Calu3 (cell line): ENCODE data around the gene ZBED4. TPM values are rescaled to one million over a fixed set of nuclear protein-coding genes. Genes with fewer than 3 reads are reported as not detected.

Source experiments
- BruUV-seq: library from RNA; stranded (reverse); fragments of 400-500 nt; replicated peaks from 2 replicates; lab custom pipeline; 2021; lab: Mats Ljungman, UMichigan
- CTCF ChIA-PET: fragments of 300-600 bp; sonication (Branson Sonifier 250); formaldehyde crosslinking; loops from one replicate; lab custom pipeline; 2022; ENCODE audit warnings: antibody characterized with exemption; lab: Charles Lee
- DNase-seq: peaks from one replicate; pipeline ENCODE4 v3.0.0; 2022
- H3K27ac Mint-ChIP-seq: one replicate; pipeline ENCODE4 v1.8.0; 2022; ENCODE audit warnings: mixed read lengths; ENCODE audit not compliant: unreplicated experiment
- H3K27me3 Mint-ChIP-seq: one replicate; pipeline ENCODE4 v1.8.0; 2022; ENCODE audit warnings: mixed read lengths; ENCODE audit not compliant: unreplicated experiment
- H3K36me3 Mint-ChIP-seq: one replicate; pipeline ENCODE4 v1.8.0; 2022; ENCODE audit warnings: mild to moderate bottlenecking, moderate library complexity, mixed read lengths; ENCODE audit not compliant: insufficient read depth, unreplicated experiment
- H3K4me1 Mint-ChIP-seq: one replicate; pipeline ENCODE4 v1.8.0; 2022; ENCODE audit warnings: mild to moderate bottlenecking, low read depth, mixed read lengths; ENCODE audit not compliant: unreplicated experiment
- H3K4me3 Mint-ChIP-seq: one replicate; pipeline ENCODE4 v1.8.0; 2022; ENCODE audit warnings: mild to moderate bottlenecking, low read depth, moderate library complexity, mixed read lengths; ENCODE audit not compliant: unreplicated experiment
- H3K9me3 Mint-ChIP-seq: one replicate; pipeline ENCODE4 v1.8.0; 2022; ENCODE audit warnings: low read depth, mixed read lengths; ENCODE audit not compliant: unreplicated experiment
- CTCF ChIP-seq: fragments of 200-600 bp; IDR thresholded peaks from one replicate; pipeline ENCODE4 v1.8.0; 2022; ENCODE audit warnings: antibody characterized with exemption; ENCODE audit not compliant: unreplicated experiment
- intact Hi-C: fragments of 100-400 bp; cut with micrococcal nuclease; formaldehyde crosslinking; loops from one replicate; pipeline ENCODE4 v1.10.0; 2022; ENCODE audit not compliant: unreplicated experiment
- total RNA-seq: library from RNA; stranded (reverse); gene quantifications from 2 replicates; pipeline ENCODE4 v1.2.3, GENCODE V29; 2022

ZBED4 gene
- total RNA-seq, 1 experiment from 2014 or later = 30.0 TPM

GRCh38 chr22:49892226-49892899 lies 38.7 kb downstream of the ZBED4 start:
- BruUV-seq = no TSS peak
- H3K4me1 Mint-ChIP-seq = no peaks in the 10 kb centered on the region
- intact Hi-C loops = no loop called here
- CTCF ChIA-PET = interaction anchor here (0.6 to 0.7 kb wide), 2 partner anchors 8 to 470 kb away, joined by 5 read pairs; no protein-coding TSS in a partner anchor
- no peak overlapping the region for H3K4me3 Mint-ChIP-seq
- no peak for DNase-seq
- H3K27me3 Mint-ChIP-seq = no peaks in the 10 kb centered on the region
- no peak for TF ChIP-seq CTCF
- H3K9me3 Mint-ChIP-seq = no peaks in the 10 kb centered on the region
- H3K36me3 Mint-ChIP-seq = peaks cover 62% of the 10 kb centered on the region
- no peak overlapping the region for H3K27ac Mint-ChIP-seq

- Mint-ChIP-seq H3K27me3 (no peaks in the 10 kb centered on the region), H3K27ac (no peak overlapping the region), H3K4me3 (no peak overlapping the region), H3K4me1 (no peaks in the 10 kb centered on the region), H3K9me3 (no peaks in the 10 kb centered on the region), H3K36me3 (peaks cover 59% of the 10 kb centered on the region)
- BruUV-seq = no TSS peak
- TF ChIP-seq CTCF = no peak
- DNase-seq = no peak
- CTCF ChIA-PET = no interaction called here
- intact Hi-C loops = no loop called here
Observed at GRCh38 chr22:49893025-49893424, 39.4 kb downstream of the ZBED4 start.

- no peaks in the 10 kb centered on the region for H3K9me3 Mint-ChIP-seq
- H3K27me3 Mint-ChIP-seq = no peaks in the 10 kb centered on the region
- H3K27ac Mint-ChIP-seq = no peak overlapping the region
- BruUV-seq = no TSS peak
- H3K4me1 Mint-ChIP-seq = no peaks in the 10 kb centered on the region
- H3K36me3 Mint-ChIP-seq = peaks cover 62% of the 10 kb centered on the region
- no peak for TF ChIP-seq CTCF
- DNase-seq = no peak
- intact Hi-C loops = no loop called here
- CTCF ChIA-PET = no interaction called here
- H3K4me3 Mint-ChIP-seq = no peak overlapping the region
Observed at GRCh38 chr22:49894322-49895054, 40.8 kb downstream of the ZBED4 start.

GRCh38 chr22:49896201-49896600 lies 42.6 kb downstream of the ZBED4 start:
- no peaks in the 10 kb centered on the region for H3K4me1 Mint-ChIP-seq
- no peaks in the 10 kb centered on the region for H3K9me3 Mint-ChIP-seq
- BruUV-seq = no TSS peak
- TF ChIP-seq CTCF = no peak
- intact Hi-C loops = no loop called here
- CTCF ChIA-PET = no interaction called here
- H3K27me3 Mint-ChIP-seq = no peaks in the 10 kb centered on the region
- no peak overlapping the region for H3K4me3 Mint-ChIP-seq
- peaks cover 60% of the 10 kb centered on the region for H3K36me3 Mint-ChIP-seq
- H3K27ac Mint-ChIP-seq = no peak overlapping the region
- no peak for DNase-seq
